Activated naive CD8-positive, alpha-beta T cell treated with anti-CD3 and anti-CD28 coated beads, Interleukin-2, amount 50 U/mL, for 24 hours (primary cell): ENCODE measurements around the gene CHD5.
A peak's percentile ranks its signal among the peaks of the same experiment; 100 is the strongest.
"Not testable (repeated sequence)": the region's sequence is repeated elsewhere in the genome, so short reads cannot be mapped to it uniquely, and the experiment has no call there.

Experiments used
- ATAC-seq: fragments of 150-1000 bp; cut with Tn5 transposase; one replicate; pipeline ENCODE4 v1.10.0; 2021
- DNase-seq: peaks from one replicate; pipeline ENCODE4 v3.0.0; 2021
- H3K27ac Mint-ChIP-seq: one replicate; pipeline ENCODE4 v1.8.0; 2021; ENCODE audit warnings: mild to moderate bottlenecking, mixed read lengths
- H3K27me3 Mint-ChIP-seq: one replicate; pipeline ENCODE4 v1.8.0; 2021; ENCODE audit warnings: mixed read lengths
- H3K36me3 Mint-ChIP-seq: one replicate; pipeline ENCODE4 v1.8.0; 2021; ENCODE audit warnings: low read depth, mixed read lengths
- H3K4me1 Mint-ChIP-seq: one replicate; pipeline ENCODE4 v1.8.0; 2021; ENCODE audit warnings: mixed read lengths
- H3K4me3 Mint-ChIP-seq: one replicate; pipeline ENCODE4 v1.8.0; 2021; ENCODE audit warnings: mild to moderate bottlenecking, moderate library complexity, mixed read lengths
- H3K9me3 Mint-ChIP-seq: one replicate; pipeline ENCODE4 v1.8.0; 2021; ENCODE audit warnings: mixed read lengths

CHD5 gene

DNA sequence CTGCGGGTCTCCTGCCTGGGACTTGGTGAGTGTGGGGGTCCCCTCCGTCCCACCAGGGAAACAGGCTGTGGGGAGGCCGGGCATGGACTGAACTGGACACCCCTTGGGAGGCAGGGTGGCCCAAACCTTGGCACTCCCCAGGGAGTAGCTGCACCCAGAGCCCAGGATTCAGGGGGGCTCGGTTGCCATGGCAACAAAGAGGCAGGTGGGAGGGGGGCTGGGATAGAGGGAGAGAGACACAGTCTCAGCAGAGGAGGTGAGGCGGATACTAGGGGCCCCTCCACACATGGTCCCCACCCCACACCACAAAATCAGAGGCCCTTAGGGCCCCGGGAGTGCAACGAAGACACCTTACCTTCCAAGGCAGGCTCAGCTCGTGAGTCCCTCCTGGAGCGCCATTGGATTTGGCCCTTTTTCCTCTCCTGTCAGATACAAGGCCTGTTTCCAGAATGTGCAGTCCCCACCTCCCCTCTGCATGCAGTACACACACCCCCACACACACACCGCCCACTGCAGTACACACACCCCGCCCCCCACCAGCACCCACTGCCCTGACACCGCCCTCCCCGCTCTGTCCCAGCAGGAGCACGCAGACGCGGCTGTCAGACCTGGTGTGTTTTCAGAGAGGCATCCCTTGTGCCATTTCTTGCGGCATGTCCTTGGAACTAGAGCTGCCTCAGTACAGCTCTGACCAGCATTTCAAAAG, 107.2 kb downstream of the CHD5 start:
- Mint-ChIP-seq H3K4me1 (no peaks in the 10 kb centered on the region), H3K4me3 (no peak overlapping the region), H3K36me3 (peaks cover 18% of the 10 kb centered on the region), H3K27ac (no peak overlapping the region), H3K27me3 (no peaks in the 10 kb centered on the region), H3K9me3 (no peaks in the 10 kb centered on the region)
- DNase-seq (no peak), ATAC-seq (no peak)

DNA sequence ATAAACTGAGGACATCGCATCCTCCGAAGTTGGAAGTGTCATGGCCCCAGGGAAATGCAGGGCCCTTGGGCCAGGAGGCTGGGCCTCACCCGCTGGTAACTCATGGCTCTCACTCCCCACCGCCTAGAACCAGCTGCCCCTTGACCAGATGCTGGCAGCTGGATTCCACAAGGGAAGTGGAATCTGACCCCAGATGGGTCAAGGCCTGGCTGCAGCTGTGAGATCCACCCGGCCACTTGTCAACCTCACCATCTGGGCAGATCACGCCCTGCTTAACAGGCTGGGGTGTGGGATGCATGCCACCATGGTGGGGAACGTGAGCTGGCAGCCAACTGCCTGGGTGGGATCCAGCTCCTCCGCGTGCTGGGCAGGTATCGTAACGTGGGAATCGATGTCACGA, 108.9 kb downstream of the CHD5 start:
- peaks cover 20% of the 10 kb centered on the region for H3K36me3 Mint-ChIP-seq
- H3K4me3 Mint-ChIP-seq, result no peak overlapping the region
- DNase-seq (no peak), ATAC-seq (no peak)
- H3K27ac Mint-ChIP-seq, result no peak overlapping the region
- no peaks in the 10 kb centered on the region for H3K4me1 Mint-ChIP-seq
- no peaks in the 10 kb centered on the region for H3K9me3 Mint-ChIP-seq
- no peaks in the 10 kb centered on the region for H3K27me3 Mint-ChIP-seq

- no peak for DNase-seq
- ATAC-seq, result no peak
- H3K27ac Mint-ChIP-seq, result no peak overlapping the region
- H3K9me3 Mint-ChIP-seq, result no peaks in the 10 kb centered on the region
- H3K4me1 Mint-ChIP-seq, result no peaks in the 10 kb centered on the region
- H3K36me3 Mint-ChIP-seq, result peaks cover 20% of the 10 kb centered on the region
- H3K4me3 Mint-ChIP-seq, result no peak overlapping the region
- no peaks in the 10 kb centered on the region for H3K27me3 Mint-ChIP-seq
Measured at GRCh38 chr1:6070450-6070974, 109.6 kb downstream of the CHD5 start.

DNA sequence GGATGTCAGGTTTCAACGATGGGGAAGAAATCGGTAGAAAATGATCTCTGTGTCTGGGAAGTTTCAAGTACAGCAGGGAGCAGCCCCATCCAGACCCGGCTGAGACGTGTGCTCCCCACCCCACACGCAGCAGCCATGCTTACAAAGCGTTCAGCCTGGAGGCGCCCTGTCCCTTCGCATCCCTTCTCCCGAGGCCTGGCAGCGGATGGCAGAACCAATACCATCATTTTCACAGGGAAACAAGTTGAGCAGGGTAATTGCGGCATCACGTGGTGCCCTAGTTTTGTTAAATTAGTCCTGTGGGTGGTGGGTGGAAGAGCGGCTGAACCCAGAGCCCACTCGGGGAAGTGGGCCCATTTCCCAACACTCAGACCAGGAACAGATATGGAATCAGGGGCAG, 110.5 kb downstream of the CHD5 start:
- Mint-ChIP-seq H3K9me3 (no peaks in the 10 kb centered on the region), H3K27ac (no peak overlapping the region), H3K27me3 (no peaks in the 10 kb centered on the region), H3K36me3 (peaks cover 14% of the 10 kb centered on the region), H3K4me1 (no peaks in the 10 kb centered on the region), H3K4me3 (no peak overlapping the region)
- no peak for ATAC-seq
- no peak for DNase-seq

DNA sequence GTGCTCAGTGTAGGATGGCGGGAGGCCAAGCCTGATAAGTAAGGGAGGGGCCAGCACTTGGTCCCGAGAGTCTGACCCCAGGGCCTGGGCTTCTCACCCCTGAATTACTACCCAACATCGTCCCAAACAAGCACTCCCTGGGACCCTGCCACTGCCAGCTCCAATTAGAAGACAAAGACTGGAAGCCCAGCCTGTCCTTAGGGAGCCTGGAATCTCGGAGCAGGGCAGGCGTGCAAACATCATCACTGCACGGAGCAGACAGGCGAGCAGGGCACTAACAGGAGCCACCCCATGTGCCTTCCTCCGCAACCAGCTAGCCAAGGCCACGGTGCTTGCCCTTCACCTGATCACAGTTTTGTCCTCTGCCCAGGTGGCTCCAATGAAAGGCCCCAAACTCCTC, 111.2 kb downstream of the CHD5 start:
- Mint-ChIP-seq H3K36me3 (peaks cover 9% of the 10 kb centered on the region), H3K4me1 (no peaks in the 10 kb centered on the region), H3K4me3 (no peak overlapping the region), H3K27ac (no peak overlapping the region), H3K9me3 (no peaks in the 10 kb centered on the region), H3K27me3 (no peaks in the 10 kb centered on the region)
- DNase-seq (no peak), ATAC-seq (no peak)

DNA sequence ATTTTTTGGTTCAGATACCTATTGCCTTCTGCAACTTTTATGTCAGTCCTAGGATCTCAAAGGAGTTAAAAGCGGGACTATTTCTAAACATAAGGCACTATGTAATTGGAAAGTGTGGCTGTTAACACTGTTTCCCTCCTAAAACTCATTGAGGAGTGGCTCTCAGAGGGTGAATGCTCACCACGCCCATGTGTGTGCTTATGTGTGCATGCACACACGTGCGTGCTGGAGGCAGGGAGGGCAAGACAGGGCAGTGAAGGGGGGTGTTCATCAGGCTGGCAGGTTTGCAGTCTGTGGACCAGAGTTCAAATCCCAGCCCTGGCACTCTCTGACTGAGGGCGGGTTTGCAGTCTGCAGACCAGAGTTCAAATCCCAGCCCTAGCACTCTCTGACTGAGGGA, 112.0 kb downstream of the CHD5 start:
- H3K9me3 Mint-ChIP-seq, result no peaks in the 10 kb centered on the region
- H3K36me3 Mint-ChIP-seq, result peaks cover 12% of the 10 kb centered on the region
- DNase-seq, result no peak
- H3K4me1 Mint-ChIP-seq, result no peaks in the 10 kb centered on the region
- H3K27me3 Mint-ChIP-seq, result no peaks in the 10 kb centered on the region
- ATAC-seq, result no peak
- H3K4me3 Mint-ChIP-seq, result no peak overlapping the region
- H3K27ac Mint-ChIP-seq, result no peak overlapping the region

GRCh38 chr1:6066680-6067079, 113.4 kb downstream of the CHD5 start:
- H3K4me1 Mint-ChIP-seq, result no peaks in the 10 kb centered on the region
- no peak for DNase-seq
- no peaks in the 10 kb centered on the region for H3K27me3 Mint-ChIP-seq
- peaks cover 16% of the 10 kb centered on the region for H3K36me3 Mint-ChIP-seq
- no peaks in the 10 kb centered on the region for H3K9me3 Mint-ChIP-seq
- ATAC-seq, result no peak
- H3K27ac Mint-ChIP-seq, result no peak overlapping the region
- no peak overlapping the region for H3K4me3 Mint-ChIP-seq

GRCh38 chr1:6065093-6065858, 114.8 kb downstream of the CHD5 start:
- peaks cover 17% of the 10 kb centered on the region for H3K36me3 Mint-ChIP-seq
- H3K4me1 Mint-ChIP-seq, result no peaks in the 10 kb centered on the region
- H3K4me3 Mint-ChIP-seq, result no peak overlapping the region
- no peak overlapping the region for H3K27ac Mint-ChIP-seq
- no peaks in the 10 kb centered on the region for H3K27me3 Mint-ChIP-seq
- H3K9me3 Mint-ChIP-seq, result no peaks in the 10 kb centered on the region
- ATAC-seq (no peak), DNase-seq (no peak)

GRCh38 chr1:6063532-6064053, 116.5 kb downstream of the CHD5 start:
- not testable (repeated sequence) for H3K4me3 Mint-ChIP-seq, H3K4me1 Mint-ChIP-seq, ATAC-seq, H3K9me3 Mint-ChIP-seq, H3K27ac Mint-ChIP-seq, H3K27me3 Mint-ChIP-seq, DNase-seq
- H3K36me3 Mint-ChIP-seq, result peaks cover 26% of the 10 kb centered on the region

DNA sequence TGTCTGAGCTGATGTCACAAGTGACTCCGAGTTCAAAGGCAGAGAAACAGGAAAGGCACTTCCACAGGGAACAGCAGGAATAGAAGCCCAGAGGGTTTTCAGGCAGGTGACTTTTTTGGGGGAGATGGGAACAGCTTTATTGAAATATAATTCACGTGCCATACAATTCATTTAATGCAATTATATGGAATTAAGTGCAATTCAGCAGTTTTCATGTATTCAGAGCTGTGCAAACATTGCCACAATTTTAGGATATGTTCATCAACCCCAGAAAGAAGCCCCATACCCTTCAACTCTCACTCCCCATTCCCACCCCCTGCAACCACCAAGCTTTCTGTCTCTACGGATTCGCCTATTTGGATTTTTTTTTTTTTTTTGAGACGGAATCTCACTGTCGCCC, 117.5 kb downstream of the CHD5 start:
- H3K4me1 Mint-ChIP-seq, result no peaks in the 10 kb centered on the region
- H3K27ac Mint-ChIP-seq, result no peak overlapping the region
- H3K9me3 Mint-ChIP-seq, result no peaks in the 10 kb centered on the region
- H3K27me3 Mint-ChIP-seq, result no peaks in the 10 kb centered on the region
- H3K36me3 Mint-ChIP-seq, result peaks cover 26% of the 10 kb centered on the region
- H3K4me3 Mint-ChIP-seq, result no peak overlapping the region
- DNase-seq (no peak), ATAC-seq (no peak)

DNA sequence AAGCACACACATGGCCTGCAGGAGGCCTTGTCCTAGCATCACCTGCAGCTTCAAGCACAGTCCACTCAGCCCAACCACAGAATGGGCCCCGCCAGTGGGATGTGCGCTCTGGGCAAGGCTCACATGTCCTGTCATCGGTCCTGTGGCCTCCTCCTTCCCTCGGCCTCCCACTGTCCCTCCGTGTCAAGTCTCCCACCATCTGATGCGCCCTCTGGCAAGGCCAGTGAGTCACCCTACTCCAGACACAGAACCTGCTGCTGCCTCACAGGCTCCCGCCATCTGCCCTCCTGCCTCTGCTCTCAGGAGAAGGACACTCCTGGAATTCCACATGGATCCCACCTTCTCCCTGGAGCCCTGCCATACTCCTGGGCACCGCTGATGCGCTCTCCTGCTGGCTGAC, 120.3 kb downstream of the CHD5 start:
- DNase-seq, result no peak
- no peak for ATAC-seq
- Mint-ChIP-seq H3K4me3 (no peak overlapping the region), H3K36me3 (peaks cover 30% of the 10 kb centered on the region), H3K4me1 (peaks cover 8% of the 10 kb centered on the region), H3K9me3 (no peaks in the 10 kb centered on the region), H3K27me3 (no peaks in the 10 kb centered on the region), H3K27ac (no peak overlapping the region)

DNA sequence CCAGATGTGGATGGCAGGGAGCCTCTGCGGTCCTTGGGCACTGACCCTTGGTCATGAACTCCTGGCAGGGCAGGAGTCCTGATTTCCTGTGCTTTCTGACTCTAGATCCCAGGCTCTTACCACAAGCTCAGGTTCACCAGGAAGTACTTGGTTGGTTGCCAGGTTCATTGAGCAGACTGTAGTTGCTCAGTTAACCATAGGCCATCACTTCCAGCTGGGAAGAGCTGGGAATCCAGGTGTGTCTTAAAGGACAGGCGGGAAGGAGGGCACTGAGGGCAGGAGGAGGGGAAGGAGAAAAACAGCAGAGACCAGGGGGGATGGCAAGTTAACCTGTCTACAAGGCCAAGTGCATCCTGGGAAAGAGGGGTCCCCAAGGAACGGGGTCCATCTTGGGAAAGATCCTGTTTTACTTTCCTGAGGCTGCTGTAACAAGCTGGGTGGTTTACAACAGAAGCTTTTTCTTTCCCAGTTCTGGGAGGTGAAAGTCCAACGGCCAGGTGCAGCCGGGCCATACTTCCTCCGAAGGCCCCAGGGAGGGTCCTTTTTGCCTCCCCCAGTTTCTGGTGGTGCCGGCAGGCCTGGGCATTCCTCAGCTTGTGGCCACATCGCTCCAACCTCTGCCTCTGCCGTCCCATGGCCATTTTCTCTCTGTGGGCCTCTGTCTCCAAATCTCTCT, 122.8 kb downstream of the CHD5 start:
- ATAC-seq (no peak), DNase-seq (no peak)
- no peaks in the 10 kb centered on the region for H3K27me3 Mint-ChIP-seq
- no peak overlapping the region for H3K4me3 Mint-ChIP-seq
- H3K4me1 Mint-ChIP-seq, result peaks cover 8% of the 10 kb centered on the region
- no peaks in the 10 kb centered on the region for H3K9me3 Mint-ChIP-seq
- H3K36me3 Mint-ChIP-seq, result peaks cover 35% of the 10 kb centered on the region
- no peak overlapping the region for H3K27ac Mint-ChIP-seq

- no peak for DNase-seq
- Mint-ChIP-seq H3K27ac (peak overlapping the region; percentile 36), H3K9me3 (no peaks in the 10 kb centered on the region), H3K27me3 (no peaks in the 10 kb centered on the region), H3K4me1 (peaks cover 8% of the 10 kb centered on the region), H3K36me3 (peaks cover 34% of the 10 kb centered on the region), H3K4me3 (no peak overlapping the region)
- ATAC-seq, result no peak
Measured at GRCh38 chr1:6056572-6056948, 123.6 kb downstream of the CHD5 start.

GRCh38 chr1:6054596-6054995, 125.5 kb downstream of the CHD5 start:
- no peak for DNase-seq
- H3K4me3 Mint-ChIP-seq, result no peak overlapping the region
- H3K27ac Mint-ChIP-seq, result no peak overlapping the region
- H3K4me1 Mint-ChIP-seq, result peaks cover 8% of the 10 kb centered on the region
- no peak for ATAC-seq
- H3K9me3 Mint-ChIP-seq, result no peaks in the 10 kb centered on the region
- H3K36me3 Mint-ChIP-seq, result peaks cover 40% of the 10 kb centered on the region
- no peaks in the 10 kb centered on the region for H3K27me3 Mint-ChIP-seq

- Mint-ChIP-seq H3K27ac (no peak overlapping the region), H3K4me3 (no peak overlapping the region), H3K36me3 (peaks cover 36% of the 10 kb centered on the region), H3K4me1 (peaks cover 8% of the 10 kb centered on the region), H3K27me3 (no peaks in the 10 kb centered on the region), H3K9me3 (no peaks in the 10 kb centered on the region)
- no peak for ATAC-seq
- no peak for DNase-seq
Measured at GRCh38 chr1:6053206-6053546, 126.9 kb downstream of the CHD5 start.
